CD4-positive, alpha-beta T cell treated with Interleukin-12 subunit alpha and Interleukin-12 subunit beta, for 1 hour (primary cell): ENCODE data around the gene PODNL1.
"Not testable (repeated sequence)": the region's sequence is repeated elsewhere in the genome, so short reads cannot be mapped to it uniquely, and the experiment has no call there.

Experiments used
- DNase-seq: peaks from one replicate; pipeline ENCODE4 v3.0.0-alpha.2; 2020

PODNL1 gene

DNA sequence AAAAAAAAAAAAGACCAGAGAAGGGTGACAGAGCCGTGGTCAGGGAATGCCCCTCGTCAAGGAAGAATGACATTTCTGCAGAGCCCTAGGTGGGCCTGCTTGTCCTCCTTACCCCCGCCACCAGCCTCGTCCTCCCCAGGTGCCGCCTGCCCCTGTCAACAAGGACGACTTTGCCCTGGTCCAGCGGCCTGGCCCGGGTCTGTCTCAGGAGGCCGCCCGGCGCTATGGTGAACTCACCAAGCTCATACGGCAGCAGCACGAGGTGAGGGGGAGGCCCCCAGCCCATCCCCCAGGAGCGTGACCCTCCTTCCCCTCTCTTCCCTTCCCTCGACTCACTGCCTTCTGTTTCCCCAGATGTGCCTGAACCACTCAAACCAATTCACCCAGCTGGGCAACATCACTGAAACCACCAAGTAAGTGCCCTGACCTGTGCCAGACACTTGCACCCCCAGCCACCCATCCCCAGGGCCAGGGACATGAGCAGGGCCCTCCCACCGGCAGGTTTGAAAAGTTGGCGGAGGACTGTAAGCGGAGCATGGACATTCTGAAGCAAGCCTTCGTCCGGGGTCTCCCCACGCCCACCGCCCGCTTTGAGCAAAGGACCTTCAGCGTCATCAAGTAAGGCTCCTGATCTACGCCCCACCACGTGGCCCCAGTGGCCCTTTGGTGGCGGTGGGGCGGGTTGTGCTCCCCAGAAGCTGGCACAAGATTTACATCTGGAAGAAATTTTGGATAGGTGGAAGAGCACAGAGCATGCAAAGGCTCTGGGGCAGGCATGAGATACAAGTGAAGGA lies 14.8 kb downstream of the PODNL1 start:
- no peak for DNase-seq

DNA sequence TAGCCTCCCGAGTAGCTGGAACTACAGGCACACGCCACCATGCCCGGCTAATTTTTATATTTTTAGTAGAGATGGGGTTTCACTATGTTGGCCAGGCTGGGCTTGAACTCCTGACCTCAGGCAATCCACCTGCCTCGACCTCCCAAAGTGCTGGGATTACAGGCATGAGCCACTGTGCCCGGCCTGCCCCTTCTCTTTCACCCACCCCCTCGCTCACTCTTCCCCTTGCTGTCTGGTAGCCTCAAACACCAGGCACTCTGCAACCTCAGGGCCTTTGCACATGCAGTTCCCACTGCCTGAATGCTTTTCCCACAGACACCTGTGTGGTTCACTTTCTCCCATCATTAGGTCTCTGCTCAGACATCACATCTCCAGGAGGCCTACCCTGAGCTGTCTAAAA lies 16.1 kb downstream of the PODNL1 start:
- DNase-seq, result not testable (repeated sequence)

DNA sequence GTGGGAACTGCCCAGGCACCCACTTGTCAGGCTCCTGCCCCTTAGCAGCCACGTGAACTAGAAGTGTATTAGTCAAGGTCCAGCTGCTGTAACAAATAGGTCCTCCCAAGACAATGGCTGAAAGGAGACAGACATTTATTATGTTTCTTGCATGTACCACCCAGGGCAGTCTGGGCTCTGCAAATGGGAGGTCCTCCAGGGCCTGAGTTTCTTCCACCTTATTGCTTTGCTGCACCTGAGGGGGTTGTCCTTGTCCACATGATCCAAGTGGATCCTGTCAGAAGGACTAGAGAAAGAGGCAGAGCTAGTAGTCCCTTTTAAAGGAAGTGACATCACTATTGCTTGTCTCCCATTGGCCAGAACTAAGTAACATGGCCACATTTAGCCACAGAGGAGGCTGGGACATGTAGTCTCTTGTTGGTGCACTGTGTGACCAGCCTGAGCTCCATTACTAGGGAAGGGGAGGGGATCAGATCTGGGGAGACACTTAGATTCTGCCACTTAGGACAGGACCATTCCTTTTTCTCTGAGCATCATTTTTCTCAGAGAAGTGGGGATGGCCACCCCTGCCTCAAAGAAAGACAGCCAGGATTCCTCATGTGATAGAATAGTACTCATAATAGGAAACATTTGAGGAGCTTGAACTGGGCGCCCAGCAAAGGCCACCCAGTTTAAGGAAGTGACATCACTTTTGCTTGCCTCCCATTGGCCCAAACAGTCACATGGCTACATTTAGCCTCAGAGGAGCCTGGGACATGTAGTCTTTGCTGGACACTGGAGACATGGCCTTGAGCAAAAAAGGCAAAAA lies 17.1 kb downstream of the PODNL1 start:
- peak; percentile 37 for DNase-seq

DNA sequence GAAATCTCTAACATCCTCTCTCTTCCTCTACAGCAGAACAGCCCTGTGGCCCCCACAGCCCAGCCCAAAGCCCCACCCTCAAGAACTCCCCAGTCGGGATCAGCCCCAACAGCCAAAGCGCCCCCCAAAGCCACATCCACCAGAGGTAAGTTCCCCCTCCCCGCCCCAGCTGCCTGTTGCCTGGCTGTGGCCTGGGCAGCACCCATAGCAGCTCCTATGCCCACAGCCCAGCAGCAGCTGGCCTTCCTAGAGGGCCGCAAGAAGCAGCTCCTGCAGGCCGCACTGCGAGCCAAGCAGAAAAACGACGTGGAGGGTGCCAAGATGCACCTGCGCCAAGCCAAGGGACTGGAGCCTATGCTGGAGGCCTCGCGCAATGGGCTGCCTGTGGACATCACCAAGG lies 17.7 kb downstream of the PODNL1 start:
- no peak for DNase-seq

DNA sequence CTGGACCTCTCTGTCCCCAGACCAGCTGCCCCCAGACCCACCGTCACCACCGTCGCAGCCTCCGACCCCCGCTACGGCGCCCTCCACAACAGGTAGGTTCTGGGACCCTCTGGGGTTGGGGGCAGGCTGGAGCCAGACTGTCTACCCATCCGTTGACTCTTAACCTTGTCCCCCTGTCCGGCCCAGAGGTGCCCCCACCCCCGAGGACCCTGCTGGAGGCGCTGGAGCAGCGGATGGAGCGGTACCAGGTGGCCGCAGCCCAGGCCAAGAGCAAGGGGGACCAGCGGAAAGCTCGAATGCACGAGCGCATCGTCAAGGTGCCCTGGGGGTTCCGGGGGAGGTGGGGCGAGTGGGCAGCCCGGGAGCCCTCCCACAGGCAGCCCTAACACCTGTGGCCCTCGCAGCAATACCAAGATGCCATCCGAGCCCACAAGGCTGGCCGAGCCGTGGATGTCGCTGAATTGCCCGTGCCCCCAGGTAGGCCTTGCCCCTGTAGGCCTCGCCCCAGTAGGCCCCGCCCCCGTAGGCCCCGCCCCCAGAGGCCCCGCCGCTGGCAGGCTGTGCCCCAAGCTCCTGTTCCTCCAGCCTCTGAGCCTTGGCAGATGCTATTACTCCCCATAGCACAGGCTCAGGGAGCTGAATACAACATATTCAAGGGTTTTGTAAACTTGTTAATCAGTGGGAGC lies 19.3 kb downstream of the PODNL1 start:
- DNase-seq, result no peak

DNA sequence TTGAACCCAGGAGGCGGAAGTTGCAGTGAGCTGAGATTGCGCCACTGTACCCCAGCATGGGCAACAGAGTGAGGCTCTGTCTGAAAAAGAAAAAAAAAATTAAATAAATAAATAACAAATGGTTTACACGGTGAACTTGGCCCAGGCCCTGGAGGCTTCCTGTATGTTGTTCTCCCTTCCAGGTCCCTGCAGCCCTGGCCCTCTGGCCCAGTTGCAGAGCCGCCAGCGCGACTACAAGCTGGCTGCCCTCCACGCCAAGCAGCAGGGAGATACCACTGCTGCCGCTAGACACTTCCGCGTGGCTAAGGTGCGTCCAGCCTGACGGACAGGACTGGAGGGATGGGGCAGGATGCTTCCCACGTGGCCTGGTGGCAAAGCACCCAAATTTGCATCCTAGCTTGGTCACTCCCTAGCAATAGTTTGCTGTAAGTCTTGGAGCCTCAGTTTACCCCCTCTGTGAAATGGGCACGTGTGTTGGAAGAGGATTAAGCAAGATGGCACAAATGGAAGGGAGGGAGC lies 20.3 kb downstream of the PODNL1 start:
- no peak for DNase-seq

DNA sequence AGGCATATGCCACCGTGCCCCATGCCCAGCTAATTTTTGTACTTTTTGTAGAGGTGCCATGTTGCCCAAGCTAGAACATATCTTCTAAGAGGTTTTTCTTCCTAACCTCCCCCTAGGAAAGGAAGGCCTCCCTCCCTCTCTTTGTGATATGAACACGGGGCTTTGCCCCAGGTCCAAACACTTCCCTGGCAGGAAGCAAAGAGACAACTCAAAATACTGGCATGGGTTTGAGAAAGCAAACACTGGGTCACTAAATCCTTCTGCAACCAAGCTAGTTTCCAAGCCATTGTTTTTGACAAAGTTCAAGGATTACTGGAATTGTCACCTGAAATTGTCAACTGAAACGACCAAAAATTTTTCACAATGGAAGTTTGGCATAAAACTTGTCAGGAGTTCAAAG lies 23.4 kb downstream of the PODNL1 start:
- DNase-seq, result no peak

DNA sequence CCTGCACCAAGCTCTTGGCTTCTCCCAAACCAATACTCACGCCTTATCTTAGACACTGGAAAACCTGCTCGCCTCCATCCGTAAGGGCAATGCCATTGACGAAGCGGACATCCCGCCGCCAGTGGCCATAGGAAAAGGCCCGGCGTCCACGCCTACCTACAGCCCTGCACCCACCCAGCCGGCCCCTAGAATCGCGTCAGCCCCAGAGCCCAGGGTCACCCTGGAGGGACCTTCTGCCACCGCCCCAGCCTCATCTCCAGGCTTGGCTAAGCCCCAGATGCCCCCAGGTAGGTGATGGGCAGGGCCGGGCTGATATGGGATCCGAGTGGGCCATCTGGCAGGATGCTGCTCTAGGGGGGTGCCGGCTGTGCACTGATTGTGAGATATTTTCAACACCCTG lies 24.9 kb downstream of the PODNL1 start:
- DNase-seq, result no peak

DNA sequence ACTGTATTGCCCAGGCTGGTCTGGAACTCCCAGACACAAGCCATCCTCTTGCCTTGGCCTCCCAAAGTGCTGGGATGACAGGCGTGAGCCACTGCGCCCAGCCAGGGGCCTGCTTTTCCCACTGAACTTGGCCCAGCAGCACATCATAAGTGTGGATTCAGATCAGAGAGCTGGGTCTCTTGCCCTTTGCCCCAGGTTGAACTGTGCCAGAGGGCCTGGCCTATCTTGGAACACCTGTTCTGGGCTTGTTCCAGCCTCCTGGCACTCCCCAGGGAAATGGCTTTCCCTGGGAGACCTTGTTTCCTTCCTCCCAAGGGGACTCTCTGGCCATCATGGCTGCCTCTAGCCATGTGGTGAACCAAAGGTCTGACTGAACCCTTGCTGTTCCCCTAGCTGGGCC lies 28.8 kb downstream of the PODNL1 start:
- DNase-seq, result no peak

DNA sequence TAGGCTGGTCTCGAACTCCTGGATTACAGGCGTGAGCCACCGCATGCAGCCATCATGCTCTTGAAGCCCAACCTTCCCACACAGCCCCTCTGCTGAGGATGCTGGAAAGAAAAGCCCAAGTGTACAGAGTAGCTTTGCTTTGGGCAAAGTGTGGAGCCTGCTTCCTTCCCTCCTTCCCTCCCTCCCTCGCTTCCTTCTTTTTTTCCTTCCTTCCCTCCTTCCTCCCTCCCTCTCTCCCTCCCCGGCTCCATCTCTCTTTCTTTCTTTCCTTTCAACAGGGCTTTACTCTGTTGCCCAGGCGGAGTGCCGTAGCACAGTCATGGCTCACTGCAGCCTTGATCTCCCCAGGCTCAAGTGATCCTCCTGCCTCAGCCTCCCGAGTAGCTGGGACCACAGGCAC lies 29.5 kb downstream of the PODNL1 start:
- DNase-seq, result no peak

DNA sequence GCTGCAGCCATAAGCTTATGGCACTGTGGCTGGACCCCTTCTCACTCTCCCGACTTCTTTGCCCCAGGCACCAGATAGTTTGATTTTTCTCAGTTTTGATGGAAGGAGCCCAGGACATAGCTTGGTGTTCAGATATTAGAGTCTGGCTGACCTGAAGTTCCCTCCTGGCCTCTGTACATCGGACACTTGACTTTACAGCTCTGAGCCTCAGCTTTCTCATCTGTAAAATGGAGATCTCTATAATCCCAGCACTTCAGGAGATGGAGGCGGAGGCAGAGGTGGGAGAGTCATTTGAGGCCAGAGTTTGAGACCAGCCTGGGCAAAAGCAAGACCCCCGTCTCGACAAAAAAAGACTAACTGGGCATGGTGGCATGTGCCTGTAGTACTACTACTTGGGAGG lies 31.3 kb downstream of the PODNL1 start:
- DNase-seq, result no peak

DNA sequence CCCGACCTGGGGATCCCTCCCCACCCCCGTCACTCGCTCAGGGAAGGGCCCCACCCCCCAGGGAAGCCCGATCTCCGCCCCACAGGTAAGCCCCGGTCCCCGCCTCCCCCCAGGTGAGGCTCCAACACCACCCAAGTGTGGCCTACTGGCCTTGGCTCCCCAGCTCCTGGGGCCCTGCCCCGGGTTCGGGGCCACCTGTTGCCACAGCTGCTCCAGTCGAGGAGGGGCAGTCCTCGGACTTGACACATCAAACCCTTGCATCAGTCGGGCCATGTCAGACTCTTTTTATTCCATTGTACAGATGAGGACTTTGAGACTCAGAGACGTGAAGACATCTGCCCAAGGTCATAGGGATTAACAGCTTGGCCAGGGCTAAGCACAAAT lies 31.7 kb downstream of the PODNL1 start:
- DNase-seq, result peak; percentile 39

DNA sequence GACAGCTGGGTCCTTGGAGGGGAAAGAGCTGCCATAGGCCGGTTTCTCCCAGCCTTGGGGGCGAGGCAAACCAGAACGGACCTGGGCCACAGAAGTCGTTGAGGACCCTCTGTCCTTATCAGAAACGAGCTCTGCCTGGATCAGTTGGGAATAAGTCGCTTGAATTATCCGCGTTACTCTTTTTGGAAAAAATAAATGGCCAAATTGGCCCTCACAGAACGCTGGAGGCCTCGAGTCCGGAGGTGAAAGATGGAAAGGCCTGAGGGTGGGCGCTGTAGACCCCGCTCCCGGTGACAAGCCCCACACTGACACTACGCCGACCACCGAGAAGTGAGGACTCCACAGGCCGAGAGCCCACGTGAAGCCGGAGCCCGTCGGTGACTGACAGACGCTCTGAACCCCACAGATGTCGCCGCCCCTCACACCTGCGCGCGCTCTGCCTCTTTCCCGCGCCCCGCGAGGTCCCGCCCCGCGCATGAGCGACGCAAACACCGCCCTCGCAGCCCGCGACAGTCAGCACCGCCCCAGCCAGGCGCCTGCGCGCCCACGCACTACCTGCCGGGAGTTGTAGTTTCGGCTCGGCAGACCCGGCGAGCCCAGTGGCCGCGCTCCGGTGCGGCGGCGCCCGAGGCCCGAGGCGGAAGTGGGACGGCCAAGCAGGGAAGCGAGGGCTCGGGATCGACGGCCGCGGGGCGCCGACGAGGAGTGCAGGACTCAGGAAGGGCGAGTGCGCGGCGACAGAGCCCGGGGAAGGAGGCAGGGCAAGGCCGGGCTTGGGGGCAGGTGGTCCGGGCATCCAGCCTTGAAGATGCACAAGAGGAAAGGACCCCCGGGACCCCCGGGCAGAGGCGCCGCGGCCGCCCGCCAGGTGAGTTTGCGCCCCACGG lies 32.3 kb downstream of the PODNL1 start, which contains the start of the genes BRME1 and CC2D1A:
BRME1 (minus strand) TSS at position 484 of the 887 bp plus-strand sequence. CDS start 1,225 bp downstream, outside the sequence.
CC2D1A (plus strand) TSS at position 568 of the 887 bp plus-strand sequence; CDS start at position 809, 241 bp downstream.
- DNase-seq, result peak; percentile 95

DNA sequence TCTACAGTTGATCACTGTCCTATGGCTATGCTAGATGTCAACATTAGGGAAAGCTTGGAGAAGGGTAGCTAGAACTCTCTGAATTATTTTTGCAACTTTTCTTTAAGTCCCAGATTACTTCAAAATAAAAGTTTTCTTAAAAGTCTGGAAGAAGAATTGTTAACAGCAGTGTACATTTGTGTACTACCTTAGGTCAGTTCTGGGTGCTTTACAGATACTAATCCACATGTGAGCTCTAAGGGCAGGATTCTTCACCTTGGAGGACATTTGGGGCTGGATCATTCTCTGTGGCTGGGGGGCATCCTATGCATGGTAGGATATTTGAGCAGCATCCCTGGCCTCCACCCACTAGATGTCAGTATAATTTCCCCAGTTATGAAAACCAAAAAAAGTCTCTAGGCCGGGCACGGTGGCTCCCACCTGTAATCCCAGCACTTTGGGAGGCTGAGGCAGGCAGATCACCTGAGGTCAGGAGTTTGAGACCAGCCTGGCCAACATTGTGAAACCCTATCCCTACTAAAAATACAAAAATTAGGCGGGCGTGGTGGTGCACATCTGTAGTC lies 35.1 kb downstream of the PODNL1 start:
- peak; percentile 57 for DNase-seq

DNA sequence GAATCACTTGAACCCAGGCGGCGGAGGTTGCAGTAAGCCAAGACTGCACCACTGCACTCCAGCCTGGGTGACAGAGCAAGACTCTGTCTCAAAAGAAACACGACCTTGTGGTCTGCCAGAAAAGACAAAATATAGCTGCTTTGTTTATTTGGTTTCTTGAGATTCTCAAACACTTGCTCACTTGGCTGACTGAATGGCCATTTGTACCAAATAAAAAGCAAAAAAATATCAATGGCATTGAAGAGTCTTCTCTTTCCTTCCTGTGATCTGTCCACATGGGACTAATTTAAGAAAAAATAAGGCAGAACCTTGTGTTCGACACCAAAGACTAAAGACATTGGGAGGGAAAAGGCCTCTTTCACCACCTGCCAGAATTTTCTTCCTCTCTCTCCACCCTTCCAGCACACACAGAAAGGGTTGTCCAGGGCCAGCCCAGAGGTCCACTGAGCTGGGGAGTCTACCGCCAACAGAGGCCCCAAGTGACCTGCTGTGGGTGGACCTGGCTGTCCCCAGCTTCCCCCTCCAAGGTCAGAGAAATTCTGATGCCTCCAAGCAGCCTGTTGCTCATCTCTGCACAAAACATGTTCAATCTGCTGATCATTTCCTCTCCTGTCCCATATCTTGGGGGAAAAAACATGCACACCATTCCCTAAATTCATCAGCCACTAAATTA lies 38.2 kb downstream of the PODNL1 start:
- DNase-seq, result no peak

DNA sequence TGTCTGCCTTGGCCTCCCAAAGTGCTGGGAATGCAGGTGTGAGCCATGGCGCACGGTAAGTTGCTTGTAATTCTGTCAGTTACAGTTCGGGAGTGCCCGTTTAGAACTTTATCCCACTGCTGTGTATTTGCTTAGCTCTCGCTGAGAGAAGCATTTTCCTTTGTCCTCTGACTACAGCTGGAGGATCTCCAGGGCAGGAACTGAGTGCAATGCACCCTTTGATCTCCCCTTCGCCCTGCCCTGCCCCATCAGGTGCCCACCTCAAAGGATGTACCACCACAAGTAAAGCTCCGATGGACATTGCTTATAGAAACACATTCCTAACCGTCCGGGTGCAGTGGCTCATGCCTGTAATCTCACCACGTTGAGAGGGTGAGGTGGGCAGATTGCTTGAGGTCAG lies 38.8 kb downstream of the PODNL1 start:
- no peak for DNase-seq

DNA sequence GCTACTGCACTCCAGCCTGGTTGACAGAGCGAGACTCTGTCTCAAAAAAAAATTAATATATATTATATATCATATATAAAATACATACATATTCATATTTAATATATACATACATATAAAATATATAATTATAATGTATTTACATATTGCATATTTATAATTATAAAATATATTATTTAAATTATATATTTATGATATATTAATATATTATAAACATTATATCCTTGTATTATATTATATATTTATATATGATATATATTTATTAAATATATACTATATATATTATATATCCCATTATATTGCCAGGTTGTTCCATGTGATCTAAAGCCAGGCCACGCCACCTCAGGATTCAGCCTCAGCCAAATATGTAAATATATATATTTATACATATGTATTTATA lies 42.0 kb downstream of the PODNL1 start:
- DNase-seq, result no peak

DNA sequence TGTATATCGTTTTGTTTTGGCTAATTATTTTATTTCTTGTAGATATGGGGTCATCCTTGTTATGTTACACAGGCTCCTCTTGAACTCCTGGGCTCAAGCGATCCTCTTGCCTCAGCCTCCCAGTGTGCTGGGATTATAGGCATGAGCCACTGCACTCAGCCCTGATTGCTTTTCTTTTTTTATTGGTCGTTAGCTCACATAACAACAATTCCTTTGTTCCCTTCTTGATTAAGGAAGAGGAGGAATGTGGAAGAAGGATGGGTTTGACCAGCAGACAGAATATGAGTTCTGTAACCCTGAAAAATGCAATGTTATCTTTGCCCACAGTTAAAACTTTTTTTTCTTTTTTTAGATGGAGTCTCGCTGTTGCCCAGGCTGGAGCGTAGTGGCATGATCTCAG lies 43.7 kb downstream of the PODNL1 start:
- DNase-seq, result no peak

DNA sequence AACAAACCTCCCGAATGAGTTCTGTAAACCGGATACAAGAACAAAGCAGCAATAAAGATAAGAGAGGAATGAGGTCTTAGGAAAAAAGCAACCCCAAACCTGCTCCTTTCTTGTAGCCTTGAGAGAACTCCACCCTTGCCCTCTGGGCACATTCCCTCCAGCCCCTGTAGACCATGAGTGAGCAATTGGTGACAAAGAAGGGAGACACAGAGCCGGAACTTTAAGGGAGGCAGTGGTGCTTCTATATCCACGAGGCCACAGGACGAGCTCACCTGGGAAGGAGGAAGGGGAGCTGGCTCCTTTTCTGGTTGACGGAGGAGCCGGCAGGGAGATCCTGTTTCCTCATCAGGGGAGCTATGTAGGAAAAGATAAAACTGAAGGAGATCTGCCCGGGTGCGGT lies 45.3 kb downstream of the PODNL1 start:
- no peak for DNase-seq

DNA sequence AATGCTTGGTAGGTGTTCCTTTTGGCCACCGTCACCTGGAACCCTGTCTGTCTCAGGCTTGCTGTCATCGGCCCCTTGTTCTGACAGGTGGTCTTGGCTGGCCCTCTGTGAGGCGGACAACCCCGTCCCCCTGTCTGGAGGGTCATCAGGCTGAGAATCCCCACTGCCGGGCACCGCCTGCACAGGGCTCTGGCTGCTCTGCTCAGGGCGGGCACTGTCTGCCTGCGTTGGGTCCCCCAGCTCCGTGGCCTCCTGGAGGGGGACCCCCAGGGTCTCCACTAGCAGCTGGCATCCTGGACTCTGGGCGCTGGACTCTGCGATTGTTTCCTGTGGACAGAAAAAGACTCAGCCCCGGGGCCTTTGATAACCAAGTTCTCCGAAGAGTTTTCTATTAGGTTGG lies 48.1 kb downstream of the PODNL1 start:
- no peak for DNase-seq

DNA sequence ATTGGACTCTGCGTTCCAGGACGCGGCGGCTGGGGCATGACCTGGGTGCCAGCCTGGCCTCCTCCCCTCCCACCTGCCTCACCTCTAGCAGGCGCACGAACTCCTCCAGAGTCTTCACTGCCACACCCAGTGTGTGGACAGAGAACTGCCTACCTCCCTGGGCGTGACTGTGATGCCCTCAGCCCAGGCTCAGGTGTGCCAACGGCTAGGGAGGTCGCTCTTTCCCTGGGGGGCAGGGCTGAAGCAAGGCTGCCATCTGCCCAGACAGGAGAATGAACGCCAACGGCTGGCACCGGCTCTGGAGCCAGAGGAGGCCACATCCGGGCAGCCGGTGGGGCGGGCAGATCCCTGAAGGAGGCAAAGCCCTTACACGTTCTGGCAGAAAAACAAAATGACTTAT lies 49.9 kb downstream of the PODNL1 start:
- DNase-seq, result no peak
